K562 (cell line): ENCODE measurements around the gene SLC25A2. TPM values are rescaled to one million over a fixed set of nuclear protein-coding genes. Genes with fewer than 3 reads are reported as not detected.

ENCODE experiments used
- CC2D1A ChIP-seq: fragments of 450-650 bp; IDR thresholded peaks from 2 replicates; pipeline ENCODE4 v1.6.1; 2017; ENCODE audit warnings: mild to moderate bottlenecking
- COPS2 ChIP-seq: fragments of 450-650 bp; conservative IDR thresholded peaks from 2 replicates; pipeline ENCODE4 v1.6.1; 2016; ENCODE audit warnings: mild to moderate bottlenecking, moderate library complexity
- EP300 ChIP-seq: IDR thresholded peaks from 2 replicates; pipeline ENCODE4 v1.6.1; 2012; ENCODE audit warnings: low read length, improper control_type of control experiment
- FOSL1 ChIP-seq: fragments of 200-800 bp; sonication (Bioruptor generic); conservative IDR thresholded peaks from 2 replicates; pipeline ENCODE4 v1.6.1; 2016; ENCODE audit warnings: missing genetic modification characterization, missing compliant biosample characterization
- GTF2E2 ChIP-seq: fragments of 200-800 bp; sonication (Bioruptor generic); IDR thresholded peaks from 2 replicates; pipeline ENCODE4 v1.6.1; 2016; ENCODE audit warnings: missing genetic modification characterization, missing compliant biosample characterization
- MTA2 ChIP-seq: fragments of 450-650 bp; IDR thresholded peaks from 2 replicates; pipeline ENCODE4 v1.6.1; 2016; ENCODE audit warnings: low read depth
- POLR2A ChIP-seq: fragments of 450-650 bp; conservative IDR thresholded peaks from 2 replicates; pipeline ENCODE4 v1.6.1; 2016
- POLR2B ChIP-seq: fragments of 450-650 bp; IDR thresholded peaks from 2 replicates; pipeline ENCODE4 v1.6.1; 2018; ENCODE audit warnings: low read depth; ENCODE audit not compliant: partially characterized antibody
- POLR2G ChIP-seq: fragments of 200-400 bp; formaldehyde crosslinking; IDR thresholded peaks from 2 replicates; pipeline ENCODE4 v1.6.1; 2017; ENCODE audit warnings: low read depth, mild to moderate bottlenecking, antibody characterized with exemption, low read length, moderate library complexity
- PRPF4 ChIP-seq: fragments of 200-400 bp; formaldehyde crosslinking; IDR thresholded peaks from one replicate; pipeline ENCODE4 v1.6.1; 2017; ENCODE audit warnings: low read length, low read depth, mild to moderate bottlenecking; ENCODE audit not compliant: insufficient read depth, poor library complexity, severe bottlenecking
- RBM15 ChIP-seq: fragments of 200-400 bp; formaldehyde crosslinking; IDR thresholded peaks from 2 replicates; pipeline ENCODE4 v1.6.1; 2018; ENCODE audit warnings: mild to moderate bottlenecking, low read length, moderate library complexity; ENCODE audit not compliant: insufficient read depth
- SAFB2 ChIP-seq: fragments of 200-400 bp; formaldehyde crosslinking; IDR thresholded peaks from 2 replicates; pipeline ENCODE4 v1.6.1; 2018; ENCODE audit warnings: borderline replicate concordance, low read length, low read depth, moderate library complexity; ENCODE audit not compliant: severe bottlenecking
- TFAM ChIP-seq: fragments of 250-450 bp; sonication (Bioruptor Pico); conservative IDR thresholded peaks from 2 replicates; pipeline ENCODE4 v1.5.0; 2021; ENCODE audit warnings: mild to moderate bottlenecking, moderate library complexity
- ZNF644 ChIP-seq: fragments of 200-800 bp; sonication (Bioruptor generic); IDR thresholded peaks from 2 replicates; pipeline ENCODE4 v1.6.1; 2016; ENCODE audit warnings: low read depth, missing genetic modification characterization, missing compliant biosample characterization
- polyA plus RNA-seq, 8 experiments: library from polyadenylated mRNA; depleted of rRNA in 4 of 8; stranded (reverse) in 5 of 8; unstranded in 3 of 8; fragments of >200 nt; fragmentation: Nextera tagmentation in 2 of 8; fragmentation: Illumina TruSeq in 1 of 8; extraction: Ambion mirVana in 2 of 8; extraction: Trizol in 1 of 8; gene quantifications; 2 replicates each; pipeline versions ENCODE4 v1.2.1 to v1.2.3, GENCODE V29; 2011 to 2014; ENCODE audit warnings: inconsistent platforms in 1 of 8, missing spikeins in 1 of 8
- total RNA-seq, 7 experiments: library from RNA; depleted of rRNA in 6 of 7; stranded (reverse); fragments of >200 nt in 6 of 7; fragmentation: Illumina TruSeq in 2 of 7; extraction: Trizol in 2 of 7; gene quantifications; 2 replicates each; pipeline versions ENCODE4 v1.2.1 to v1.2.3, GENCODE V29; 2011 to 2021; ENCODE audit warnings: low replicate concordance in 1 of 7
- TF ChIP-seq, protein P1 (sequence below): fragments of 450-650 bp; IDR thresholded peaks from 2 replicates; pipeline ENCODE4 v1.6.1; 2016; ENCODE audit warnings: borderline replicate concordance
- TF ChIP-seq, protein P2 (sequence below): sonication (generic); formaldehyde crosslinking; IDR thresholded peaks from 2 replicates; pipeline ENCODE4 v1.8.0; 2023; ENCODE audit warnings: mild to moderate bottlenecking, missing genetic modification reagents
- TF ChIP-seq, protein P3 (sequence below): sonication (generic); formaldehyde crosslinking; IDR thresholded peaks from 2 replicates; pipeline ENCODE4 v1.8.0; 2022; ENCODE audit warnings: mild to moderate bottlenecking, missing genetic modification reagents

Gene SLC25A2
- total and polyA plus RNA-seq, 9 of the 15 experiments (the other 6 are each of a cell fraction or from before 2014, with no cell fraction given) = 0.09 to 0.11 (median 0.11) TPM; not detected in 6

DNA sequence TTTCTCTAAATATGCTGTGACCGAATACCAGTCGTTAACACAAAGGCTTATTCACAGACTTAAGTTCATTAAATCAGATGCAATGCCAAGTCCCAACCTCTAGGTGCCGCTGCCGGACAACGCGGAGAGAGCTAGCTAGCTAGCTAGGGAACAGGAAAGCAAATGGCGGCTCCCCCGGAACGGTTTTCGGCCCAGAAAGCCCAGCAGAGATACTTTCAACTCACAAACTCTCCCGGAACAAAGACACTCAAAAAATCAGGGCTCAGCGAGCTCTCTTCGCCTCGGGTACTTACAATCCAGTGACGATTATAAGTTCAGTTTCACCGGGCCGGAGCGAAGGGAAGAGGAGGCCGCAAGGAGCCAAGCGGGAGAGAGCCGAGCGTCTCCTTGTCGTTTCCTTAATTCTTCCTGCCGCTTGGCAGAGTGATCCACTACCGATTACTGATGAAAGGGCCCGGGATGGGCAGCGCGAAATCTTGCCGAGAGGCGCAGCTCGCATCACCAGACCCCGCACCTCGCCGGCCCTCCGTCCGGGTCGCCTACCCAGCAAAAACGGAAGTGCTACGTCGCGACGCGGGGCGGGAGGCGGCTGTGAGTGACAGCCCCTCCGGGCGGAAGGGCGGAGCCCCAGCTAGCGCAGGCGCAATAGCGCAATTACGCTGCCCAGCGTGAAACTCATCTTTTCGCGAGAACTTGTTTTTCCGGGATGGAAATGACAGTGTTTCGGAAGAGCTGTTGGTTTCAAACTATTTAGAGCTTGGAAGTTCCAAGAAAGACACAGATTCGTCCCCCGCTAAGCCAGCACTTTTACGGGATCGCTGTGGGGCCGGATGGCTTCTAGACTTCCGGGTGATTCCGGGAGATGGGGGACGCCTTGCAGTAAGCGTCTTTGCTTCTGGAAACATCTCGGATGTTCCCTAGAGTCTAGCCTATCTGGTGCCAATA, 16.6 kb upstream of the SLC25A2 start, which contains the start of gene TAF7 (continued):
- TF ChIP-seq, protein P1, sequence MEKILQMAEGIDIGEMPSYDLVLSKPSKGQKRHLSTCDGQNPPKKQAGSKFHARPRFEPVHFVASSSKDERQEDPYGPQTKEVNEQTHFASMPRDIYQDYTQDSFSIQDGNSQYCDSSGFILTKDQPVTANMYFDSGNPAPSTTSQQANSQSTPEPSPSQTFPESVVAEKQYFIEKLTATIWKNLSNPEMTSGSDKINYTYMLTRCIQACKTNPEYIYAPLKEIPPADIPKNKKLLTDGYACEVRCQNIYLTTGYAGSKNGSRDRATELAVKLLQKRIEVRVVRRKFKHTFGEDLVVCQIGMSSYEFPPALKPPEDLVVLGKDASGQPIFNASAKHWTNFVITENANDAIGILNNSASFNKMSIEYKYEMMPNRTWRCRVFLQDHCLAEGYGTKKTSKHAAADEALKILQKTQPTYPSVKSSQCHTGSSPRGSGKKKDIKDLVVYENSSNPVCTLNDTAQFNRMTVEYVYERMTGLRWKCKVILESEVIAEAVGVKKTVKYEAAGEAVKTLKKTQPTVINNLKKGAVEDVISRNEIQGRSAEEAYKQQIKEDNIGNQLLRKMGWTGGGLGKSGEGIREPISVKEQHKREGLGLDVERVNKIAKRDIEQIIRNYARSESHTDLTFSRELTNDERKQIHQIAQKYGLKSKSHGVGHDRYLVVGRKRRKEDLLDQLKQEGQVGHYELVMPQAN = no peak; the same call in 1 of the 2 replicates
- TF ChIP-seq MTA2 (no peak), CC2D1A (0 out of 2 replicates have a peak, but pooled peaks have one; percentile 16), PRPF4 (no peak), EP300 (no peak), RBM15 (no peak), SAFB2 (no peak), COPS2 (no peak), ZNF644 (tag) (peak; percentile 69; the same call in 1 of the 2 replicates), POLR2B (peak; percentile 96), POLR2A (peak; percentile 97), GTF2E2 (tag) (peak; percentile 94), FOSL1 (no peak; the same call in 1 of the 2 replicates), TFAM (CRISPR knock-in tag) (no peak), POLR2G (peak; percentile 99)
- TF ChIP-seq, protein P2, sequence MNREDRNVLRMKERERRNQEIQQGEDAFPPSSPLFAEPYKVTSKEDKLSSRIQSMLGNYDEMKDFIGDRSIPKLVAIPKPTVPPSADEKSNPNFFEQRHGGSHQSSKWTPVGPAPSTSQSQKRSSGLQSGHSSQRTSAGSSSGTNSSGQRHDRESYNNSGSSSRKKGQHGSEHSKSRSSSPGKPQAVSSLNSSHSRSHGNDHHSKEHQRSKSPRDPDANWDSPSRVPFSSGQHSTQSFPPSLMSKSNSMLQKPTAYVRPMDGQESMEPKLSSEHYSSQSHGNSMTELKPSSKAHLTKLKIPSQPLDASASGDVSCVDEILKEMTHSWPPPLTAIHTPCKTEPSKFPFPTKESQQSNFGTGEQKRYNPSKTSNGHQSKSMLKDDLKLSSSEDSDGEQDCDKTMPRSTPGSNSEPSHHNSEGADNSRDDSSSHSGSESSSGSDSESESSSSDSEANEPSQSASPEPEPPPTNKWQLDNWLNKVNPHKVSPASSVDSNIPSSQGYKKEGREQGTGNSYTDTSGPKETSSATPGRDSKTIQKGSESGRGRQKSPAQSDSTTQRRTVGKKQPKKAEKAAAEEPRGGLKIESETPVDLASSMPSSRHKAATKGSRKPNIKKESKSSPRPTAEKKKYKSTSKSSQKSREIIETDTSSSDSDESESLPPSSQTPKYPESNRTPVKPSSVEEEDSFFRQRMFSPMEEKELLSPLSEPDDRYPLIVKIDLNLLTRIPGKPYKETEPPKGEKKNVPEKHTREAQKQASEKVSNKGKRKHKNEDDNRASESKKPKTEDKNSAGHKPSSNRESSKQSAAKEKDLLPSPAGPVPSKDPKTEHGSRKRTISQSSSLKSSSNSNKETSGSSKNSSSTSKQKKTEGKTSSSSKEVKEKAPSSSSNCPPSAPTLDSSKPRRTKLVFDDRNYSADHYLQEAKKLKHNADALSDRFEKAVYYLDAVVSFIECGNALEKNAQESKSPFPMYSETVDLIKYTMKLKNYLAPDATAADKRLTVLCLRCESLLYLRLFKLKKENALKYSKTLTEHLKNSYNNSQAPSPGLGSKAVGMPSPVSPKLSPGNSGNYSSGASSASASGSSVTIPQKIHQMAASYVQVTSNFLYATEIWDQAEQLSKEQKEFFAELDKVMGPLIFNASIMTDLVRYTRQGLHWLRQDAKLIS (CRISPR knock-in tag) = peak; percentile 67
- TF ChIP-seq, protein P3, sequence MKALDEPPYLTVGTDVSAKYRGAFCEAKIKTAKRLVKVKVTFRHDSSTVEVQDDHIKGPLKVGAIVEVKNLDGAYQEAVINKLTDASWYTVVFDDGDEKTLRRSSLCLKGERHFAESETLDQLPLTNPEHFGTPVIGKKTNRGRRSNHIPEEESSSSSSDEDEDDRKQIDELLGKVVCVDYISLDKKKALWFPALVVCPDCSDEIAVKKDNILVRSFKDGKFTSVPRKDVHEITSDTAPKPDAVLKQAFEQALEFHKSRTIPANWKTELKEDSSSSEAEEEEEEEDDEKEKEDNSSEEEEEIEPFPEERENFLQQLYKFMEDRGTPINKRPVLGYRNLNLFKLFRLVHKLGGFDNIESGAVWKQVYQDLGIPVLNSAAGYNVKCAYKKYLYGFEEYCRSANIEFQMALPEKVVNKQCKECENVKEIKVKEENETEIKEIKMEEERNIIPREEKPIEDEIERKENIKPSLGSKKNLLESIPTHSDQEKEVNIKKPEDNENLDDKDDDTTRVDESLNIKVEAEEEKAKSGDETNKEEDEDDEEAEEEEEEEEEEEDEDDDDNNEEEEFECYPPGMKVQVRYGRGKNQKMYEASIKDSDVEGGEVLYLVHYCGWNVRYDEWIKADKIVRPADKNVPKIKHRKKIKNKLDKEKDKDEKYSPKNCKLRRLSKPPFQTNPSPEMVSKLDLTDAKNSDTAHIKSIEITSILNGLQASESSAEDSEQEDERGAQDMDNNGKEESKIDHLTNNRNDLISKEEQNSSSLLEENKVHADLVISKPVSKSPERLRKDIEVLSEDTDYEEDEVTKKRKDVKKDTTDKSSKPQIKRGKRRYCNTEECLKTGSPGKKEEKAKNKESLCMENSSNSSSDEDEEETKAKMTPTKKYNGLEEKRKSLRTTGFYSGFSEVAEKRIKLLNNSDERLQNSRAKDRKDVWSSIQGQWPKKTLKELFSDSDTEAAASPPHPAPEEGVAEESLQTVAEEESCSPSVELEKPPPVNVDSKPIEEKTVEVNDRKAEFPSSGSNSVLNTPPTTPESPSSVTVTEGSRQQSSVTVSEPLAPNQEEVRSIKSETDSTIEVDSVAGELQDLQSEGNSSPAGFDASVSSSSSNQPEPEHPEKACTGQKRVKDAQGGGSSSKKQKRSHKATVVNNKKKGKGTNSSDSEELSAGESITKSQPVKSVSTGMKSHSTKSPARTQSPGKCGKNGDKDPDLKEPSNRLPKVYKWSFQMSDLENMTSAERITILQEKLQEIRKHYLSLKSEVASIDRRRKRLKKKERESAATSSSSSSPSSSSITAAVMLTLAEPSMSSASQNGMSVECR (CRISPR knock-in tag) = peak; percentile 82
